GM23338 (cell line): ENCODE results near the gene ZHX3.

Source experiments
- CREB1 ChIP-seq: fragments of 250-450 bp; sonication (Bioruptor Pico); IDR thresholded peaks from 2 replicates; pipeline ENCODE4 v1.5.0; 2020; ENCODE audit warnings: low read depth, mild to moderate bottlenecking, moderate library complexity
- ETS1 ChIP-seq: IDR thresholded peaks from 2 replicates; pipeline ENCODE4 v1.6.1; 2016; ENCODE audit warnings: antibody characterized with exemption
- EZH2 ChIP-seq: fragments of 200-600 bp; sonication (generic); IDR thresholded peaks from one replicate; pipeline ENCODE4 v1.8.0; 2017; ENCODE audit warnings: antibody characterized with exemption, mild to moderate bottlenecking, low read depth; ENCODE audit not compliant: unreplicated experiment
- EZH2phosphoT487 ChIP-seq: fragments of 200-600 bp; sonication (generic); IDR thresholded peaks from one replicate; pipeline ENCODE4 v1.8.1; 2018; ENCODE audit warnings: antibody characterized with exemption; ENCODE audit not compliant: unreplicated experiment
- JUNB ChIP-seq: IDR thresholded peaks from one replicate; pipeline ENCODE4 v1.6.1; 2016; ENCODE audit warnings: antibody characterized with exemption; ENCODE audit not compliant: unreplicated experiment
- NANOG ChIP-seq: IDR thresholded peaks from 2 replicates; pipeline ENCODE4 v1.6.1; 2016; ENCODE audit warnings: antibody characterized with exemption, borderline replicate concordance
- POLR2AphosphoS5 ChIP-seq: IDR thresholded peaks from 2 replicates; pipeline ENCODE4 v1.6.1; 2016; ENCODE audit warnings: antibody characterized with exemption, low read depth
- ZNF114 ChIP-seq: fragments of 250-450 bp; sonication (Bioruptor Pico); IDR thresholded peaks from 2 replicates; pipeline ENCODE4 v1.5.0; 2020; ENCODE audit warnings: mild to moderate bottlenecking, moderate library complexity
- ZNF331 ChIP-seq: fragments of 250-450 bp; sonication (Bioruptor Pico); IDR thresholded peaks from 2 replicates; pipeline ENCODE4 v1.5.0; 2020; ENCODE audit warnings: low read depth, mild to moderate bottlenecking, moderate library complexity
- TF ChIP-seq, protein P1 (sequence below), 2 experiments: fragments of 200-600 bp in 1 of 2; sonication (generic) in 1 of 2; conservative IDR thresholded peaks; 2 replicates each; pipeline versions ENCODE4 v1.5.1 to v1.6.1; 2016 to 2017; ENCODE audit warnings: antibody characterized with exemption in 2 of 2, low read depth in 2 of 2, mild to moderate bottlenecking in 2 of 2, moderate library complexity in 1 of 2
- TF ChIP-seq, protein P2 (sequence below): IDR thresholded peaks from one replicate; pipeline ENCODE4 v1.6.1; 2018; ENCODE audit warnings: antibody characterized with exemption; ENCODE audit not compliant: unreplicated experiment

DNA sequence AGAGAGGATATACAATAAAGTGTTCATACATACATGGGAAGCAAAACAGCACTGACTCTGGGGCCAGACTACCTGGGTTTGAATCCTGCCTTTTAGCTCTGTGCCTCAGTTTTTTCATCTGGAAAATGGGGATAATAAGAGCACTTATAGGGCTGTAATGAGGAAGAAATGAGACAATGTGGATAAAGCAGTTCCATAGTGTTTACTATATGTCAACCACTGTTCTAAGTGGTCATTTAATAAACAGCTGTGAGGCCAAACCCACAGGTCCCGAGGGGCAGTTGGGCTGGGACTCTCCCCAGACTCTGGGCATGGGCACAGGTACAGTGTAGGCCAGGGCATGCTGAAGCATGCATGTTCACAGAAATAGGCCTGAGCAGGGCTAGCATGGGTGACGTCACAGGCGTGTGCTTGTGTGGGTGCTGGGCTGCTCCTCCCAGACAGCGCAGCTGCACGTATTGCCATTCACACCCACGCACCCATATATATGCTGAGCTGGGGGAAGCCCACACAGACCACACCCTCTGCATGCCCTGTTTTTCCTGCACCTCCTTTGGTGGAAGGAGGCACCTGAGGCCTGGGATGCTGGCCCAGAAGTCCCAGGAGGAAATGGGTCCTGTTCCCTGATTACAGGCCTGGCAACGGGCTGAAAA is 183.7 kb downstream of the ZHX3 start:
- no peak for TF ChIP-seq POLR2AphosphoS5
- TF ChIP-seq, protein P1, sequence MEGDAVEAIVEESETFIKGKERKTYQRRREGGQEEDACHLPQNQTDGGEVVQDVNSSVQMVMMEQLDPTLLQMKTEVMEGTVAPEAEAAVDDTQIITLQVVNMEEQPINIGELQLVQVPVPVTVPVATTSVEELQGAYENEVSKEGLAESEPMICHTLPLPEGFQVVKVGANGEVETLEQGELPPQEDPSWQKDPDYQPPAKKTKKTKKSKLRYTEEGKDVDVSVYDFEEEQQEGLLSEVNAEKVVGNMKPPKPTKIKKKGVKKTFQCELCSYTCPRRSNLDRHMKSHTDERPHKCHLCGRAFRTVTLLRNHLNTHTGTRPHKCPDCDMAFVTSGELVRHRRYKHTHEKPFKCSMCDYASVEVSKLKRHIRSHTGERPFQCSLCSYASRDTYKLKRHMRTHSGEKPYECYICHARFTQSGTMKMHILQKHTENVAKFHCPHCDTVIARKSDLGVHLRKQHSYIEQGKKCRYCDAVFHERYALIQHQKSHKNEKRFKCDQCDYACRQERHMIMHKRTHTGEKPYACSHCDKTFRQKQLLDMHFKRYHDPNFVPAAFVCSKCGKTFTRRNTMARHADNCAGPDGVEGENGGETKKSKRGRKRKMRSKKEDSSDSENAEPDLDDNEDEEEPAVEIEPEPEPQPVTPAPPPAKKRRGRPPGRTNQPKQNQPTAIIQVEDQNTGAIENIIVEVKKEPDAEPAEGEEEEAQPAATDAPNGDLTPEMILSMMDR (conservative IDR thresholded peaks at IDR 0.05; ENCODE audit: low read depth in 2 of 2): no peak
- TF ChIP-seq, protein P2, sequence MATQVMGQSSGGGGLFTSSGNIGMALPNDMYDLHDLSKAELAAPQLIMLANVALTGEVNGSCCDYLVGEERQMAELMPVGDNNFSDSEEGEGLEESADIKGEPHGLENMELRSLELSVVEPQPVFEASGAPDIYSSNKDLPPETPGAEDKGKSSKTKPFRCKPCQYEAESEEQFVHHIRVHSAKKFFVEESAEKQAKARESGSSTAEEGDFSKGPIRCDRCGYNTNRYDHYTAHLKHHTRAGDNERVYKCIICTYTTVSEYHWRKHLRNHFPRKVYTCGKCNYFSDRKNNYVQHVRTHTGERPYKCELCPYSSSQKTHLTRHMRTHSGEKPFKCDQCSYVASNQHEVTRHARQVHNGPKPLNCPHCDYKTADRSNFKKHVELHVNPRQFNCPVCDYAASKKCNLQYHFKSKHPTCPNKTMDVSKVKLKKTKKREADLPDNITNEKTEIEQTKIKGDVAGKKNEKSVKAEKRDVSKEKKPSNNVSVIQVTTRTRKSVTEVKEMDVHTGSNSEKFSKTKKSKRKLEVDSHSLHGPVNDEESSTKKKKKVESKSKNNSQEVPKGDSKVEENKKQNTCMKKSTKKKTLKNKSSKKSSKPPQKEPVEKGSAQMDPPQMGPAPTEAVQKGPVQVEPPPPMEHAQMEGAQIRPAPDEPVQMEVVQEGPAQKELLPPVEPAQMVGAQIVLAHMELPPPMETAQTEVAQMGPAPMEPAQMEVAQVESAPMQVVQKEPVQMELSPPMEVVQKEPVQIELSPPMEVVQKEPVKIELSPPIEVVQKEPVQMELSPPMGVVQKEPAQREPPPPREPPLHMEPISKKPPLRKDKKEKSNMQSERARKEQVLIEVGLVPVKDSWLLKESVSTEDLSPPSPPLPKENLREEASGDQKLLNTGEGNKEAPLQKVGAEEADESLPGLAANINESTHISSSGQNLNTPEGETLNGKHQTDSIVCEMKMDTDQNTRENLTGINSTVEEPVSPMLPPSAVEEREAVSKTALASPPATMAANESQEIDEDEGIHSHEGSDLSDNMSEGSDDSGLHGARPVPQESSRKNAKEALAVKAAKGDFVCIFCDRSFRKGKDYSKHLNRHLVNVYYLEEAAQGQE: no peak
- no peak for TF ChIP-seq EZH2phosphoT487
- TF ChIP-seq CREB1: no peak
- TF ChIP-seq JUNB: no peak
- no peak for TF ChIP-seq EZH2
- TF ChIP-seq NANOG: no peak
- TF ChIP-seq ETS1: no peak
- no peak for TF ChIP-seq ZNF331 (CRISPR knock-in tag)
- no peak for TF ChIP-seq ZNF114 (CRISPR knock-in tag)
